CD4-positive, alpha-beta T cell treated with Interferon gamma for 1 hour (primary cell): ENCODE data around the gene CTLA4.

ENCODE experiments used
- DNase-seq: peaks from one replicate; pipeline ENCODE4 v3.0.0-alpha.2; 2020

The CTLA4 gene

GRCh38 chr2:203867561-203868200 is at the start of gene CTLA4:
TSS of gene CTLA4 (plus strand) at chr2:203867771. CDS start at chr2:203867943, 172 bp downstream.
- DNase-seq: no peak

- no peak for DNase-seq
These were observed 48.9 kb upstream of the CTLA4 start for GRCh38 chr2:203818656-203819055.

GRCh38 chr2:203819434-203820133 is 48.0 kb upstream of the CTLA4 start:
- DNase-seq: no peak

GRCh38 chr2:203820969-203821368 is 46.6 kb upstream of the CTLA4 start:
- DNase-seq: no peak

- DNase-seq: no peak
These were observed 45.3 kb upstream of the CTLA4 start for GRCh38 chr2:203822240-203822639.

GRCh38 chr2:203823173-203823572 is 44.4 kb upstream of the CTLA4 start:
- DNase-seq: no peak

GRCh38 chr2:203824057-203824456 is 43.5 kb upstream of the CTLA4 start:
- DNase-seq: no peak

GRCh38 chr2:203824603-203825002 is 43.0 kb upstream of the CTLA4 start:
- DNase-seq: no peak

- no peak for DNase-seq
These were observed 40.9 kb upstream of the CTLA4 start for GRCh38 chr2:203826704-203827103.

- no peak for DNase-seq
These were observed 37.1 kb upstream of the CTLA4 start for GRCh38 chr2:203830304-203831055.

- no peak for DNase-seq
These were observed 32.2 kb upstream of the CTLA4 start for GRCh38 chr2:203835420-203835819.

GRCh38 chr2:203835892-203836800 is 31.4 kb upstream of the CTLA4 start:
- no peak for DNase-seq

- no peak for DNase-seq
These were observed 26.8 kb upstream of the CTLA4 start for GRCh38 chr2:203840655-203841205.

- DNase-seq: no peak
These were observed 25.9 kb upstream of the CTLA4 start for GRCh38 chr2:203841654-203842053.

- no peak for DNase-seq
These were observed 25.2 kb upstream of the CTLA4 start for GRCh38 chr2:203842373-203842772.

- DNase-seq: no peak
These were observed 21.0 kb upstream of the CTLA4 start for GRCh38 chr2:203846490-203847105.

GRCh38 chr2:203849010-203849409 is 18.6 kb upstream of the CTLA4 start:
- no peak for DNase-seq

- no peak for DNase-seq
These were observed 14.8 kb upstream of the CTLA4 start for GRCh38 chr2:203852760-203853159.

- no peak for DNase-seq
These were observed 14.3 kb upstream of the CTLA4 start for GRCh38 chr2:203853271-203853670.

GRCh38 chr2:203853722-203854121 is 13.8 kb upstream of the CTLA4 start:
- no peak for DNase-seq

- no peak for DNase-seq
These were observed 12.3 kb upstream of the CTLA4 start for GRCh38 chr2:203855274-203855673.

GRCh38 chr2:203857656-203858055 is 9.9 kb upstream of the CTLA4 start:
- DNase-seq: no peak
